Measurements from ENCODE around the gene COPZ1. TPM values are rescaled to one million over a fixed set of nuclear protein-coding genes. Genes with fewer than 3 reads are reported as not detected.
"Not testable (repeated sequence)": the region's sequence is repeated elsewhere in the genome, so short reads cannot be mapped to it uniquely, and the experiment has no call there.

The COPZ1 gene
- total RNA-seq, 1 donor from 2014 or later: 106 TPM

- intact Hi-C loops (cut with DNase I); DNase-seq (ENCODE audit: low spot score): not testable (repeated sequence)
Observed at GRCh38 chr12:54325442-54326109, 645 bp downstream of the COPZ1 start.

GRCh38 chr12:54328595-54329337 is 3.8 kb downstream of the COPZ1 start:
- intact Hi-C loops (cut with DNase I): no loop called here
- no peak for DNase-seq (ENCODE audit: low spot score)

GRCh38 chr12:54329759-54330158 is 4.8 kb downstream of the COPZ1 start:
- DNase-seq (ENCODE audit: low spot score): no peak
- intact Hi-C loops (cut with DNase I): no loop called here

GRCh38 chr12:54330442-54330841 is 5.5 kb downstream of the COPZ1 start:
- intact Hi-C loops (cut with DNase I): no loop called here
- DNase-seq (ENCODE audit: low spot score): no peak

GRCh38 chr12:54331461-54331860 is 6.5 kb downstream of the COPZ1 start:
- intact Hi-C loops (cut with DNase I): no loop called here

GRCh38 chr12:54333420-54334034 is 8.6 kb downstream of the COPZ1 start:
- no peak for DNase-seq (ENCODE audit: low spot score)
- intact Hi-C loops (cut with DNase I): no loop called here

More at GRCh38 chr12:54331461-54331860, 6.5 kb downstream of the COPZ1 start:
- DNase-seq (ENCODE audit: low spot score): no peak

GRCh38 chr12:54337280-54337842 is 12.4 kb downstream of the COPZ1 start:
- intact Hi-C loops (cut with DNase I): loop anchor here (1.0 kb wide), 1 partner anchor 22 kb away; no protein-coding TSS in a partner anchor
- no peak for DNase-seq (ENCODE audit: low spot score)

GRCh38 chr12:54337854-54338650 is 13.1 kb downstream of the COPZ1 start:
- intact Hi-C loops (cut with DNase I): loop anchor here (1.0 kb wide), 1 partner anchor 21 kb away; no protein-coding TSS in a partner anchor
- DNase-seq (ENCODE audit: low spot score): no peak

- intact Hi-C loops (cut with DNase I): no loop called here
- DNase-seq (ENCODE audit: low spot score): no peak
Observed at GRCh38 chr12:54338698-54339296, 13.9 kb downstream of the COPZ1 start.

GRCh38 chr12:54340846-54341245 is 15.9 kb downstream of the COPZ1 start:
- intact Hi-C loops (cut with DNase I): no loop called here
- DNase-seq (ENCODE audit: low spot score): no peak

- intact Hi-C loops (cut with DNase I): no loop called here
- DNase-seq (ENCODE audit: low spot score): no peak
Observed at GRCh38 chr12:54341378-54342300, 16.7 kb downstream of the COPZ1 start.

GRCh38 chr12:54349036-54349435 is 24.1 kb downstream of the COPZ1 start:
- intact Hi-C loops (cut with DNase I): no loop called here

GRCh38 chr12:54349679-54350078 is 24.7 kb downstream of the COPZ1 start:
- DNase-seq (ENCODE audit: low spot score): no peak
- intact Hi-C loops (cut with DNase I): no loop called here

More at GRCh38 chr12:54349036-54349435, 24.1 kb downstream of the COPZ1 start:
- no peak for DNase-seq (ENCODE audit: low spot score)

- intact Hi-C loops (cut with DNase I): no loop called here
- no peak for DNase-seq (ENCODE audit: low spot score)
Observed at GRCh38 chr12:54350743-54351142, 25.8 kb downstream of the COPZ1 start.

GRCh38 chr12:54351341-54351740 is 26.4 kb downstream of the COPZ1 start:
- no peak for DNase-seq (ENCODE audit: low spot score)
- intact Hi-C loops (cut with DNase I): no loop called here

- intact Hi-C loops (cut with DNase I): no loop called here
- peak; percentile 84 for DNase-seq (ENCODE audit: low spot score)
Observed at GRCh38 chr12:54352022-54352531, 27.1 kb downstream of the COPZ1 start.

- intact Hi-C loops (cut with DNase I): no loop called here
- no peak for DNase-seq (ENCODE audit: low spot score)
Observed at GRCh38 chr12:54352891-54353874, 28.3 kb downstream of the COPZ1 start.
